HepG2 (cell line): Measurements from ENCODE around the gene SYDE2. TPM values are rescaled to one million over a fixed set of nuclear protein-coding genes. Genes with fewer than 3 reads are reported as not detected.

Experiments
- ATAC-seq: fragments of 200-7000 bp; cut with Tn5 transposase; 3 replicates; pipeline ENCODE4 v1.9.1; 2020; ENCODE audit warnings: mild to moderate bottlenecking, moderate library complexity
- BruUV-seq: library from RNA; stranded (reverse); fragments of 400-500 nt; replicated peaks from 2 replicates; lab custom pipeline; 2021; lab: Mats Ljungman, UMichigan
- CTCF ChIA-PET: fragments of 300-600 bp; formaldehyde crosslinking; extraction: SDS; loops from one replicate; lab custom pipeline; 2021; ENCODE audit warnings: low total read pairs, inconsistent platforms, low intra/inter-chr PET ratio; lab: Yijun Ruan, JAX
- POLR2A ChIA-PET: fragments of 350-600 bp; sonication (Branson Sonifier 250); formaldehyde crosslinking; loops from one replicate; lab custom pipeline; 2020; ENCODE audit warnings: antibody characterized with exemption, inconsistent platforms; lab: Yijun Ruan, JAX
- DNase-seq: peaks from one replicate; pipeline ENCODE4 v3.0.0-alpha.2; 2015; ENCODE audit warnings: low spot score
- FAIRE-seq: peaks from 3 replicates; lab custom pipeline; 2011; peaks lifted over from hg19 to GRCh38; lab: Jason Lieb, UNC
- H2AFZ ChIP-seq: one replicate; pipeline ENCODE4 v1.6.1; 2011; ENCODE audit warnings: low read length, inconsistent platforms
- H3K27ac ChIP-seq: fragments of 300-600 bp; 3 replicates; pipeline ENCODE4 v1.8.0; 2011; ENCODE audit warnings: mixed run types, mild to moderate bottlenecking, mixed read lengths, low read length, inconsistent platforms; ENCODE audit not compliant: insufficient read depth; ENCODE audit errors: extremely low read length
- H3K27me3 ChIP-seq, 2 experiments: fragments of 200-600 bp in 1 of 2; 2 replicates in 1 of 2; 3 replicates in 1 of 2; pipeline versions ENCODE4 v1.6.0 to v1.8.0; 2011; ENCODE audit warnings: low read length in 2 of 2, mild to moderate bottlenecking in 2 of 2, moderate library complexity in 2 of 2, inconsistent platforms in 1 of 2; ENCODE audit not compliant: insufficient read depth in 2 of 2, control insufficient read depth in 1 of 2
- H3K36me3 ChIP-seq, 2 experiments: fragments of 200-600 bp in 1 of 2; replicated peaks in 1 of 2; 2 replicates in 1 of 2; 3 replicates in 1 of 2; pipeline versions ENCODE4 v1.5.1 to v1.8.0; 2011; ENCODE audit warnings: low read length in 2 of 2, inconsistent platforms in 1 of 2; ENCODE audit not compliant: insufficient read depth in 2 of 2, control insufficient read depth in 1 of 2
- H3K4me1 ChIP-seq: 2 replicates; pipeline ENCODE4 v1.5.1; 2012; ENCODE audit warnings: low read length, inconsistent platforms; ENCODE audit not compliant: insufficient read depth
- H3K4me2 ChIP-seq: 2 replicates; pipeline ENCODE4 v1.6.0; 2011; ENCODE audit warnings: low read depth, low read length, inconsistent platforms
- H3K4me3 ChIP-seq, 3 experiments: fragments of 200-600 bp in 1 of 3; sonication (generic), shearing (Covaris generic) in 1 of 3; replicated peaks in 1 of 3; 2 replicates each; pipeline ENCODE4 v1.5.1; 2011 to 2016; ENCODE audit warnings: low read length in 3 of 3, inconsistent platforms in 2 of 3, low read depth in 2 of 3, mild to moderate bottlenecking in 2 of 3, control low read depth in 1 of 3, mixed read lengths in 1 of 3; ENCODE audit not compliant: insufficient read depth in 1 of 3
- H3K79me2 ChIP-seq: one replicate; pipeline ENCODE4 v1.6.1; 2011; ENCODE audit warnings: low read length, inconsistent platforms; ENCODE audit not compliant: insufficient read depth
- H3K9ac ChIP-seq: 2 replicates; pipeline ENCODE4 v1.6.0; 2011; ENCODE audit warnings: mild to moderate bottlenecking, low read depth, low read length, inconsistent platforms; ENCODE audit not compliant: insufficient read depth
- H3K9me3 ChIP-seq: 2 replicates; pipeline ENCODE4 v1.5.1; 2012; ENCODE audit warnings: mild to moderate bottlenecking, low read length
- H4K20me1 ChIP-seq: 2 replicates; pipeline ENCODE4 v1.6.0; 2011; ENCODE audit warnings: inconsistent platforms, mild to moderate bottlenecking, low read length, moderate library complexity; ENCODE audit not compliant: insufficient read depth
- BCL6 ChIP-seq: IDR thresholded peaks from 2 replicates; pipeline ENCODE4 v1.6.1; 2016; ENCODE audit warnings: missing genetic modification reagents, missing compliant biosample characterization
- NKX3-1 ChIP-seq: sonication (generic); formaldehyde crosslinking; IDR thresholded peaks from 2 replicates; pipeline ENCODE4 v1.5.0; 2020; ENCODE audit warnings: missing genetic modification reagents
- SALL1 ChIP-seq: sonication (generic); formaldehyde crosslinking; IDR thresholded peaks from 2 replicates; pipeline ENCODE4 v1.8.0; 2022; ENCODE audit warnings: mild to moderate bottlenecking, missing genetic modification reagents
- SAP130 ChIP-seq: IDR thresholded peaks from 2 replicates; pipeline ENCODE4 v1.6.1; 2016; ENCODE audit warnings: low read depth
- SSRP1 ChIP-seq: IDR thresholded peaks from 2 replicates; pipeline ENCODE4 v1.6.1; 2016; ENCODE audit warnings: control low read depth
- ZFX ChIP-seq: sonication (generic); formaldehyde crosslinking; IDR thresholded peaks from 2 replicates; pipeline ENCODE4 v1.4.0; 2020; ENCODE audit warnings: mild to moderate bottlenecking, low read depth, missing genetic modification reagents, moderate library complexity
- ZNF264 ChIP-seq: sonication (generic); formaldehyde crosslinking; IDR thresholded peaks from 2 replicates; pipeline ENCODE4 v1.4.0; 2020; ENCODE audit warnings: missing genetic modification reagents
- ZNF326 ChIP-seq: sonication (generic); formaldehyde crosslinking; IDR thresholded peaks from 2 replicates; pipeline ENCODE4 v1.4.0; 2020; ENCODE audit warnings: missing genetic modification reagents, borderline replicate concordance
- ZNF335 ChIP-seq: sonication (generic); formaldehyde crosslinking; IDR thresholded peaks from 2 replicates; pipeline ENCODE4 v1.4.0; 2020; ENCODE audit warnings: missing genetic modification reagents
- ZNF629 ChIP-seq: sonication (generic); formaldehyde crosslinking; conservative IDR thresholded peaks from 2 replicates; pipeline ENCODE4 v1.5.0; 2020; ENCODE audit warnings: missing genetic modification reagents
- ZNF704 ChIP-seq: sonication (generic); formaldehyde crosslinking; IDR thresholded peaks from 2 replicates; pipeline ENCODE4 v1.8.1; 2023; ENCODE audit warnings: mild to moderate bottlenecking, inconsistent platforms, moderate library complexity, missing genetic modification reagents, borderline replicate concordance
- ZSCAN9 ChIP-seq: IDR thresholded peaks from 2 replicates; pipeline ENCODE4 v1.6.1; 2016; ENCODE audit warnings: borderline replicate concordance
- WGBS: methylation state at CpG from one replicate; pipeline ENCODE4 v1.1.6; 2017; ENCODE audit warnings: low lambda C conversion rate; 5-methylcytosine and 5-hydroxymethylcytosine counted together
- in situ Hi-C: cut with HindIII; loops from 2 replicates; pipeline ENCODE4 v1.10.0; 2017; ENCODE audit warnings: low pct_unique_long_range_greater_than_20kb; ENCODE audit not compliant: extremely low pct_ligation_motif_present
- intact Hi-C: fragments of 100-400 bp; cut with micrococcal nuclease; formaldehyde crosslinking; loops from one replicate; pipeline ENCODE4 v1.10.0; 2022; ENCODE audit not compliant: unreplicated experiment
- polyA plus RNA-seq, 8 experiments: library from polyadenylated mRNA; depleted of rRNA in 3 of 8; stranded (reverse) in 7 of 8; unstranded in 1 of 8; fragments of >200 nt; fragmentation: Illumina TruSeq in 4 of 8; extraction: Trizol in 4 of 8; gene quantifications; 2 replicates each; pipeline versions ENCODE4 v1.2.1 to v1.2.3, GENCODE V29; 2011 to 2016; ENCODE audit warnings: low read depth in 4 of 8, missing spikeins in 1 of 8, mixed read lengths in 1 of 8; ENCODE audit not compliant: insufficient read depth in 1 of 8
- total RNA-seq, 5 experiments: library from RNA; depleted of rRNA; stranded (reverse); fragments of >200 nt; fragmentation: Illumina TruSeq; extraction: Trizol; gene quantifications; 2 replicates each; pipeline ENCODE4 v1.2.3, GENCODE V29; 2016; ENCODE audit warnings: low read depth in 1 of 5
- TF ChIP-seq, protein P1 (sequence below): sonication (generic); formaldehyde crosslinking; IDR thresholded peaks from 2 replicates; pipeline ENCODE4 v1.4.0; 2020; ENCODE audit warnings: mild to moderate bottlenecking, missing genetic modification reagents, borderline replicate concordance
- TF ChIP-seq, protein P2 (sequence below): sonication (generic); formaldehyde crosslinking; IDR thresholded peaks from 2 replicates; pipeline ENCODE4 v1.4.0; 2020; ENCODE audit warnings: missing genetic modification reagents, borderline replicate concordance

SYDE2 gene
- total and polyA plus RNA-seq, 2 of the 13 experiments (the other 11 are each of a cell fraction or from before 2014, with no cell fraction given): 1.8 to 5.3 TPM

- TF ChIP-seq ZNF704 (CRISPR knock-in tag): no peak
These were observed 23.5 kb upstream of the SYDE2 start (continued) for GRCh38 chr1:85224295-85224694.

- POLR2A ChIA-PET: no interaction called here
- ATAC-seq: no peak
- BruUV-seq: no TSS peak
- intact Hi-C loops (no loop called here), in situ Hi-C loops (no loop called here)
- CTCF ChIA-PET: no interaction called here
- no peaks in the 10 kb centered on the region for H3K79me2 ChIP-seq
- H3K4me1 ChIP-seq: 0 out of 2 replicates have a peak, but pooled peaks cover 4% of the 10 kb centered on the region
- no peaks in the 10 kb centered on the region for H3K27me3 ChIP-seq
- H3K36me3 ChIP-seq: no peaks in the 10 kb centered on the region
- no peak overlapping the region for H3K9ac ChIP-seq
- H4K20me1 ChIP-seq: no peaks in the 10 kb centered on the region
- H2AFZ ChIP-seq: no peak overlapping the region
- H3K9me3 ChIP-seq: no peaks in the 10 kb centered on the region
- WGBS: 35% methylated on average over 5 of the region's 5 CpGs
- H3K4me2 ChIP-seq: no peak overlapping the region
- DNase-seq: no peak
- FAIRE-seq: no peak
- H3K27ac ChIP-seq: no peak overlapping the region
- no peak overlapping the region for H3K4me3 ChIP-seq
- TF ChIP-seq ZSCAN9 (CRISPR knock-in tag) (no peak), ZNF335 (CRISPR knock-in tag) (no peak), SAP130 (CRISPR knock-in tag) (no peak), SSRP1 (no peak), ZNF264 (CRISPR knock-in tag) (no peak), ZNF629 (CRISPR knock-in tag) (no peak), ZNF326 (CRISPR knock-in tag) (no peak), NKX3-1 (no peak), ZFX (CRISPR knock-in tag) (no peak), SALL1 (CRISPR knock-in tag) (no peak), BCL6 (CRISPR knock-in tag) (no peak)
- TF ChIP-seq, protein P1, sequence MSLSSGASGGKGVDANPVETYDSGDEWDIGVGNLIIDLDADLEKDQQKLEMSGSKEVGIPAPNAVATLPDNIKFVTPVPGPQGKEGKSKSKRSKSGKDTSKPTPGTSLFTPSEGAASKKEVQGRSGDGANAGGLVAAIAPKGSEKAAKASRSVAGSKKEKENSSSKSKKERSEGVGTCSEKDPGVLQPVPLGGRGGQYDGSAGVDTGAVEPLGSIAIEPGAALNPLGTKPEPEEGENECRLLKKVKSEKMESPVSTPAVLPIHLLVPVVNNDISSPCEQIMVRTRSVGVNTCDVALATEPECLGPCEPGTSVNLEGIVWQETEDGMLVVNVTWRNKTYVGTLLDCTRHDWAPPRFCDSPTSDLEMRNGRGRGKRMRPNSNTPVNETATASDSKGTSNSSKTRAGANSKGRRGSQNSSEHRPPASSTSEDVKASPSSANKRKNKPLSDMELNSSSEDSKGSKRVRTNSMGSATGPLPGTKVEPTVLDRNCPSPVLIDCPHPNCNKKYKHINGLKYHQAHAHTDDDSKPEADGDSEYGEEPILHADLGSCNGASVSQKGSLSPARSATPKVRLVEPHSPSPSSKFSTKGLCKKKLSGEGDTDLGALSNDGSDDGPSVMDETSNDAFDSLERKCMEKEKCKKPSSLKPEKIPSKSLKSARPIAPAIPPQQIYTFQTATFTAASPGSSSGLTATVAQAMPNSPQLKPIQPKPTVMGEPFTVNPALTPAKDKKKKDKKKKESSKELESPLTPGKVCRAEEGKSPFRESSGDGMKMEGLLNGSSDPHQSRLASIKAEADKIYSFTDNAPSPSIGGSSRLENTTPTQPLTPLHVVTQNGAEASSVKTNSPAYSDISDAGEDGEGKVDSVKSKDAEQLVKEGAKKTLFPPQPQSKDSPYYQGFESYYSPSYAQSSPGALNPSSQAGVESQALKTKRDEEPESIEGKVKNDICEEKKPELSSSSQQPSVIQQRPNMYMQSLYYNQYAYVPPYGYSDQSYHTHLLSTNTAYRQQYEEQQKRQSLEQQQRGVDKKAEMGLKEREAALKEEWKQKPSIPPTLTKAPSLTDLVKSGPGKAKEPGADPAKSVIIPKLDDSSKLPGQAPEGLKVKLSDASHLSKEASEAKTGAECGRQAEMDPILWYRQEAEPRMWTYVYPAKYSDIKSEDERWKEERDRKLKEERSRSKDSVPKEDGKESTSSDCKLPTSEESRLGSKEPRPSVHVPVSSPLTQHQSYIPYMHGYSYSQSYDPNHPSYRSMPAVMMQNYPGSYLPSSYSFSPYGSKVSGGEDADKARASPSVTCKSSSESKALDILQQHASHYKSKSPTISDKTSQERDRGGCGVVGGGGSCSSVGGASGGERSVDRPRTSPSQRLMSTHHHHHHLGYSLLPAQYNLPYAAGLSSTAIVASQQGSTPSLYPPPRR: no peak
- TF ChIP-seq, protein P2, sequence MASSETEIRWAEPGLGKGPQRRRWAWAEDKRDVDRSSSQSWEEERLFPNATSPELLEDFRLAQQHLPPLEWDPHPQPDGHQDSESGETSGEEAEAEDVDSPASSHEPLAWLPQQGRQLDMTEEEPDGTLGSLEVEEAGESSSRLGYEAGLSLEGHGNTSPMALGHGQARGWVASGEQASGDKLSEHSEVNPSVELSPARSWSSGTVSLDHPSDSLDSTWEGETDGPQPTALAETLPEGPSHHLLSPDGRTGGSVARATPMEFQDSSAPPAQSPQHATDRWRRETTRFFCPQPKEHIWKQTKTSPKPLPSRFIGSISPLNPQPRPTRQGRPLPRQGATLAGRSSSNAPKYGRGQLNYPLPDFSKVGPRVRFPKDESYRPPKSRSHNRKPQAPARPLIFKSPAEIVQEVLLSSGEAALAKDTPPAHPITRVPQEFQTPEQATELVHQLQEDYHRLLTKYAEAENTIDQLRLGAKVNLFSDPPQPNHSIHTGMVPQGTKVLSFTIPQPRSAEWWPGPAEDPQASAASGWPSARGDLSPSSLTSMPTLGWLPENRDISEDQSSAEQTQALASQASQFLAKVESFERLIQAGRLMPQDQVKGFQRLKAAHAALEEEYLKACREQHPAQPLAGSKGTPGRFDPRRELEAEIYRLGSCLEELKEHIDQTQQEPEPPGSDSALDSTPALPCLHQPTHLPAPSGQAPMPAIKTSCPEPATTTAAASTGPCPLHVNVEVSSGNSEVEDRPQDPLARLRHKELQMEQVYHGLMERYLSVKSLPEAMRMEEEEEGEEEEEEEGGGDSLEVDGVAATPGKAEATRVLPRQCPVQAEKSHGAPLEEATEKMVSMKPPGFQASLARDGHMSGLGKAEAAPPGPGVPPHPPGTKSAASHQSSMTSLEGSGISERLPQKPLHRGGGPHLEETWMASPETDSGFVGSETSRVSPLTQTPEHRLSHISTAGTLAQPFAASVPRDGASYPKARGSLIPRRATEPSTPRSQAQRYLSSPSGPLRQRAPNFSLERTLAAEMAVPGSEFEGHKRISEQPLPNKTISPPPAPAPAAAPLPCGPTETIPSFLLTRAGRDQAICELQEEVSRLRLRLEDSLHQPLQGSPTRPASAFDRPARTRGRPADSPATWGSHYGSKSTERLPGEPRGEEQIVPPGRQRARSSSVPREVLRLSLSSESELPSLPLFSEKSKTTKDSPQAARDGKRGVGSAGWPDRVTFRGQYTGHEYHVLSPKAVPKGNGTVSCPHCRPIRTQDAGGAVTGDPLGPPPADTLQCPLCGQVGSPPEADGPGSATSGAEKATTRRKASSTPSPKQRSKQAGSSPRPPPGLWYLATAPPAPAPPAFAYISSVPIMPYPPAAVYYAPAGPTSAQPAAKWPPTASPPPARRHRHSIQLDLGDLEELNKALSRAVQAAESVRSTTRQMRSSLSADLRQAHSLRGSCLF (CRISPR knock-in tag): no peak
These were observed 22.5 kb upstream of the SYDE2 start for GRCh38 chr1:85223334-85223733.
